WTC11 (cell line): ENCODE results near the gene BMP8B.

Experiments
- ATF3 ChIP-seq: sonication (generic); formaldehyde crosslinking; conservative IDR thresholded peaks from 2 replicates; pipeline ENCODE4 v1.8.1; 2022; ENCODE audit warnings: mild to moderate bottlenecking, missing genetic modification reagents
- CBFB ChIP-seq: sonication (generic); formaldehyde crosslinking; IDR thresholded peaks from 2 replicates; pipeline ENCODE4 v1.8.1; 2022; ENCODE audit warnings: mild to moderate bottlenecking, low read depth, missing genetic modification reagents
- CREB1 ChIP-seq: sonication (generic); formaldehyde crosslinking; IDR thresholded peaks from 2 replicates; pipeline ENCODE4 v1.8.0; 2023; ENCODE audit warnings: mild to moderate bottlenecking, missing genetic modification reagents
- CTCF ChIP-seq: fragments of 200-600 bp; IDR thresholded peaks from 2 replicates; pipeline ENCODE4 v1.8.0; 2022; ENCODE audit warnings: antibody characterized with exemption
- E2F1 ChIP-seq: sonication (generic); formaldehyde crosslinking; IDR thresholded peaks from 2 replicates; pipeline ENCODE4 v1.8.0; 2022; ENCODE audit warnings: mild to moderate bottlenecking, missing genetic modification reagents
- FOXK1 ChIP-seq: sonication (generic); formaldehyde crosslinking; IDR thresholded peaks from 2 replicates; pipeline ENCODE4 v1.8.0; 2022; ENCODE audit warnings: mild to moderate bottlenecking, moderate library complexity, missing genetic modification reagents
- IRF2 ChIP-seq: sonication (generic); formaldehyde crosslinking; IDR thresholded peaks from 2 replicates; pipeline ENCODE4 v1.8.0; 2022; ENCODE audit warnings: low read depth, missing genetic modification reagents, borderline replicate concordance
- NR3C1 ChIP-seq: sonication (generic); formaldehyde crosslinking; conservative IDR thresholded peaks from 2 replicates; pipeline ENCODE4 v1.8.1; 2023; ENCODE audit warnings: low read depth, mild to moderate bottlenecking, missing genetic modification reagents
- SP1 ChIP-seq: sonication (generic); formaldehyde crosslinking; conservative IDR thresholded peaks from 2 replicates; pipeline ENCODE4 v1.8.1; 2022; ENCODE audit warnings: missing genetic modification reagents
- ZNF121 ChIP-seq: sonication (generic); formaldehyde crosslinking; IDR thresholded peaks from 2 replicates; pipeline ENCODE4 v1.8.0; 2023; ENCODE audit warnings: missing genetic modification reagents
- ZNF425 ChIP-seq: fragments of 250-450 bp; sonication (Bioruptor Pico); conservative IDR thresholded peaks from 2 replicates; pipeline ENCODE4 v1.9.0; 2021; ENCODE audit warnings: mild to moderate bottlenecking
- TF ChIP-seq, protein P1 (sequence below): sonication (generic); formaldehyde crosslinking; IDR thresholded peaks from 2 replicates; pipeline ENCODE4 v1.8.0; 2022; ENCODE audit warnings: mild to moderate bottlenecking, missing genetic modification reagents
- TF ChIP-seq, protein P2 (sequence below): sonication (generic); formaldehyde crosslinking; IDR thresholded peaks from 2 replicates; pipeline ENCODE4 v1.8.1; 2023; ENCODE audit warnings: mild to moderate bottlenecking, missing genetic modification reagents

DNA sequence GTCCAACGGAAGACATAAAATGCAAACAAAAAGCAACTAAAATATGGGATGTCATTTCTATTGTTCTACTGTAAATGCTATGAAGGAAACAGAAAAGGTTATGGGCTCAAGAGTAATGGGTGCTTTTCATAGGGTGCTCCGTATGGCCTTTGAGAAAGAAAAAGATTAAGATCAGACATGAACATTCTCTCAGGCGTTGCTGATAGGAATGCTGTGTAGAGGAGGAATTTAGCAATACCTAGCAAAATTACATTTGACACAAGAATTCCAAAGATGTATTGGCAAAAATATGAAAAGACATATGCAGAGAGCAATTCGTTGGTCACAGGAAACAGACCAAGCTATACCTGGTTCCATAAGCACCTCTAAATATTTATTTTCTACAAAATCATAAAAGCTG, 11.8 kb downstream of the BMP8B start:
- TF ChIP-seq CREB1 (CRISPR knock-in tag) (no peak), ATF3 (CRISPR knock-in tag) (no peak), ZNF121 (CRISPR knock-in tag) (no peak), CBFB (CRISPR knock-in tag) (no peak), CTCF (no peak), NR3C1 (no peak), FOXK1 (CRISPR knock-in tag) (no peak), IRF2 (CRISPR knock-in tag) (no peak), SP1 (CRISPR knock-in tag) (no peak), ZNF425 (CRISPR knock-in tag) (no peak), E2F1 (no peak)
- TF ChIP-seq, protein P1, sequence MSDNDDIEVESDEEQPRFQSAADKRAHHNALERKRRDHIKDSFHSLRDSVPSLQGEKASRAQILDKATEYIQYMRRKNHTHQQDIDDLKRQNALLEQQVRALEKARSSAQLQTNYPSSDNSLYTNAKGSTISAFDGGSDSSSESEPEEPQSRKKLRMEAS (CRISPR knock-in tag) = no peak
- TF ChIP-seq, protein P2, sequence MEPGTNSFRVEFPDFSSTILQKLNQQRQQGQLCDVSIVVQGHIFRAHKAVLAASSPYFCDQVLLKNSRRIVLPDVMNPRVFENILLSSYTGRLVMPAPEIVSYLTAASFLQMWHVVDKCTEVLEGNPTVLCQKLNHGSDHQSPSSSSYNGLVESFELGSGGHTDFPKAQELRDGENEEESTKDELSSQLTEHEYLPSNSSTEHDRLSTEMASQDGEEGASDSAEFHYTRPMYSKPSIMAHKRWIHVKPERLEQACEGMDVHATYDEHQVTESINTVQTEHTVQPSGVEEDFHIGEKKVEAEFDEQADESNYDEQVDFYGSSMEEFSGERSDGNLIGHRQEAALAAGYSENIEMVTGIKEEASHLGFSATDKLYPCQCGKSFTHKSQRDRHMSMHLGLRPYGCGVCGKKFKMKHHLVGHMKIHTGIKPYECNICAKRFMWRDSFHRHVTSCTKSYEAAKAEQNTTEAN (CRISPR knock-in tag) = no peak
